MM.1S (cell line): ENCODE data around the gene CYP2A13.

Experiments
- CTCF ChIP-seq: fragments of 300-600 bp; sonication (generic); IDR thresholded peaks from 2 replicates; pipeline ENCODE4 v1.5.1; 2016; ENCODE audit warnings: antibody characterized with exemption, low read length, mixed read lengths
- EZH2 ChIP-seq: fragments of 300-600 bp; sonication (generic); optimal IDR thresholded peaks from 2 replicates; pipeline ENCODE3; 2017; ENCODE audit warnings: low read depth, mild to moderate bottlenecking, antibody characterized with exemption, low read length, mixed read lengths
- EZH2phosphoT487 ChIP-seq: fragments of 300-600 bp; sonication (generic); IDR thresholded peaks from 2 replicates; pipeline ENCODE4 v1.6.1; 2018; ENCODE audit warnings: antibody characterized with exemption, low read length

GRCh38 chr19:41076286-41076685 is 12.0 kb upstream of the CYP2A13 start:
- TF ChIP-seq CTCF = no peak
- TF ChIP-seq EZH2 = no peak
- no peak for TF ChIP-seq EZH2phosphoT487
